SK-N-MC (cell line): ENCODE data around the gene FOXD4L6.
"Not testable (repeated sequence)": the region's sequence is repeated elsewhere in the genome, so short reads cannot be mapped to it uniquely, and the experiment has no call there.

Experiments used
- EZH2 ChIP-seq: fragments of 200-600 bp; sonication (generic); IDR thresholded peaks from one replicate; pipeline ENCODE4 v1.6.1; 2017; ENCODE audit warnings: antibody characterized with exemption
- FOXP2 ChIP-seq: optimal IDR thresholded peaks from 2 replicates; pipeline ENCODE3; 2011; ENCODE audit warnings: mild to moderate bottlenecking, moderate library complexity; ENCODE audit not compliant: insufficient read depth; ENCODE audit errors: extremely low read length, control extremely low read depth
- POLR2AphosphoS5 ChIP-seq: IDR thresholded peaks from 2 replicates; pipeline ENCODE4 v1.6.1; 2012; ENCODE audit warnings: mild to moderate bottlenecking, low read depth, low read length, borderline replicate concordance

DNA sequence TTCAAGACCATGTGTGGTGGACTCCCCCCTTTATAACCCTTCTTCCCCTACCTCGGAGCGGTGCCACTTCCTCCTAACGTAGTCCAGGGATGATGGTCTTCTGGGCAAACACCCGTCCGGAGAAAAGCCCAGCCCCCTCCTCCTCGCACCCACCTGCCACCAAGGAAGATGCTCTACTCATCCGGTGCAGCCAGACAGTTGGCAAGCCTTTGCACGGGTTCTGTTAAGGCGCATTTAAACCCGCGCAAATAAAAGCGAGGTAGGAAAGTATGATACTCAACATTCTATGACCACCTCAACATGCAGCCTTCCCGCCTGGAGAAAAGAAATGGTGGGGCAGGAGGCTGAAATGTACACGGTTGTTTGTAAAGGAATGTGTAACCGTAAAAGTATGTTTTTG lies at the start of gene FOXD4L6:
- not testable (repeated sequence) for TF ChIP-seq POLR2AphosphoS5, EZH2, FOXP2
